B cell (primary cell): ENCODE data around the gene HNF1B.

ENCODE experiments used
- EZH2 ChIP-seq: IDR thresholded peaks from 2 replicates; pipeline ENCODE4 v1.6.1; 2012; ENCODE audit warnings: borderline replicate concordance, low read depth, mild to moderate bottlenecking, moderate library complexity, low read length; ENCODE audit not compliant: insufficient read depth, poor library complexity, severe bottlenecking
- TF ChIP-seq, protein P1 (sequence below): fragments of 200-600 bp; IDR thresholded peaks from one replicate; pipeline ENCODE4 v1.8.0; 2022; ENCODE audit warnings: antibody characterized with exemption, mild to moderate bottlenecking

DNA sequence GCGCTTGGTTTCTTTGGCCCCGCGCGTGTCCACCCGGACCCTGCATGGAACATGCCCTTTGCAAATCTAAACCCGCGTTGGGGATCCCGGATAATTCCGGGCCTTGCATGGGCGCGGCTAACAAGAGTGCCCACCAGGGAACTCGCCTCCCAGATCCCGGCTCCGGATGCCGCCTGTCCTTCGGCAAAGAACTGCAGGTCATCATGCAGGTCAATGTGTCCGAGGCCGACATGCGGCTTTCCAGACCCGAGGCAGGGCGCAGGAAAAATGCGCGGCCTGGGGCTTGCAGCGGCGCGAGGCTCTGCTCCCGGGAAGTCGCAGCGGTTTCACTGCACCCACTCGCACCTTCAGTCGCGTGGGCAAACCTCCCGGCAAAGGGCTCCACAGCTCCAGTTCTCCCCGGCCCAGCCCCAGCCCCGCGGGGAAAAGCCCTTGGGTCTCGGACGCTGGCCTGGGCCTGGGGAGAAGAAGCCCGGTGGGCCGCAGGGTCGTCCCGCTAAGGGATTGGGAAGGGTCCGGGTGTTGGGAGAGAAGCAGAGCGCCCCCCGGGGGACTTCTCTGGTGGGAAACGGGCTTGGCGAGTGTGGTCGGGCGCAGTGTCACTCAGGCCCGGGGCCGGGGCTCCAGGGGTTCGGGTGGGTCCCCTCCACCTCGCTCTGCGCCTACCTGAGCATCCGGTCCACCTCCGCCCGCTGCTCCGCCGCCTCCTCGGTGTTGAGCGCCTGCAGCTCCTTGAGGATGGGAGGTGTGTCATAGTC, 805 bp downstream of the HNF1B start:
- peak; percentile 91 for TF ChIP-seq EZH2
- TF ChIP-seq, protein P1, sequence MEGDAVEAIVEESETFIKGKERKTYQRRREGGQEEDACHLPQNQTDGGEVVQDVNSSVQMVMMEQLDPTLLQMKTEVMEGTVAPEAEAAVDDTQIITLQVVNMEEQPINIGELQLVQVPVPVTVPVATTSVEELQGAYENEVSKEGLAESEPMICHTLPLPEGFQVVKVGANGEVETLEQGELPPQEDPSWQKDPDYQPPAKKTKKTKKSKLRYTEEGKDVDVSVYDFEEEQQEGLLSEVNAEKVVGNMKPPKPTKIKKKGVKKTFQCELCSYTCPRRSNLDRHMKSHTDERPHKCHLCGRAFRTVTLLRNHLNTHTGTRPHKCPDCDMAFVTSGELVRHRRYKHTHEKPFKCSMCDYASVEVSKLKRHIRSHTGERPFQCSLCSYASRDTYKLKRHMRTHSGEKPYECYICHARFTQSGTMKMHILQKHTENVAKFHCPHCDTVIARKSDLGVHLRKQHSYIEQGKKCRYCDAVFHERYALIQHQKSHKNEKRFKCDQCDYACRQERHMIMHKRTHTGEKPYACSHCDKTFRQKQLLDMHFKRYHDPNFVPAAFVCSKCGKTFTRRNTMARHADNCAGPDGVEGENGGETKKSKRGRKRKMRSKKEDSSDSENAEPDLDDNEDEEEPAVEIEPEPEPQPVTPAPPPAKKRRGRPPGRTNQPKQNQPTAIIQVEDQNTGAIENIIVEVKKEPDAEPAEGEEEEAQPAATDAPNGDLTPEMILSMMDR = no peak
